GM12892 (cell line): ENCODE data around the gene PWP2.

Experiments used
- POLR2A ChIP-seq: IDR thresholded peaks from 2 replicates; pipeline ENCODE4 v1.6.1; 2011; ENCODE audit warnings: low read depth, low read length, control low read depth
- POLR2AphosphoS5 ChIP-seq: IDR thresholded peaks from 2 replicates; pipeline ENCODE4 v1.6.1; 2011; ENCODE audit warnings: low read depth, low read length, control low read depth
- TAF1 ChIP-seq: IDR thresholded peaks from 2 replicates; pipeline ENCODE4 v1.6.1; 2011; ENCODE audit warnings: low read depth, mild to moderate bottlenecking, control low read depth, low read length, borderline replicate concordance

DNA sequence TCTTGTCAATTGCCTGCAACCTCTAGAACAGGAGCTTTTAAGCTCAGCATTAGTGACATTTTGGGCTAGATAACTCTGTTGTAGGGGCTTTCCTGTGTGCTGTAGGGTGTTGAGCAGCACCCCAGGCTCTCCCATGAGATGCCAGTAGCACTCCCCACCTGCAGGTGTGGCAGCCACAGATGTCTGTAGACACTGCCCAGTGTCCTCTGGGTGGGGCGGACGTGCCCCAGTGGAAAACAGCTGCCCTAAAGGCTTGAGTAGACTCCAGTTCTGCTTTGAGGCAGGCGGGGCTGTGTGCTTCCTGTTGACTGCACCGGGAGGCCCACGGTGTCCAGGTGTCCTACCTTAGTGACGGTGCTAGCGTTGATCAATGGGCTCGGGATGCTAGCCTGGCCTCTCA lies 16.9 kb upstream of the PWP2 start:
- no peak for TF ChIP-seq TAF1
- no peak for TF ChIP-seq POLR2AphosphoS5
- TF ChIP-seq POLR2A: no peak
